H1 (cell line): Measurements from ENCODE around the gene ZBTB49. TPM values are rescaled to one million over a fixed set of nuclear protein-coding genes. Genes with fewer than 3 reads are reported as not detected.

Source experiments
- CTCF ChIA-PET: fragments of 300-600 bp; sonication (Branson Sonifier 250); formaldehyde crosslinking; loops from one replicate; lab custom pipeline; 2021; ENCODE audit not compliant: partially characterized antibody; lab: Charles Lee
- POLR2A ChIA-PET: fragments of 300-600 bp; sonication (Branson Sonifier 250); formaldehyde crosslinking; loops from one replicate; lab custom pipeline; 2021; ENCODE audit warnings: inconsistent platforms; ENCODE audit not compliant: partially characterized antibody; lab: Charles Lee
- DNase-seq, 2 experiments: peaks; one replicate each; pipeline versions ENCODE4 v3.0.0 to v3.0.0-alpha.2; 2010 to 2022; ENCODE audit warnings: low spot score in 2 of 2, low read depth in 1 of 2, mixed read lengths in 1 of 2
- FAIRE-seq: peaks from 2 replicates; lab custom pipeline; 2011; peaks lifted over from hg19 to GRCh38; lab: Jason Lieb, UNC
- H2AFZ ChIP-seq: 2 replicates; pipeline ENCODE4 v1.8.1; 2012; ENCODE audit warnings: low read length, inconsistent platforms
- H2AK5ac ChIP-seq: 2 replicates; pipeline ENCODE4 v1.6.1; 2013; ENCODE audit warnings: low read depth, low read length
- H2BK120ac ChIP-seq: replicated peaks from 2 replicates; pipeline ENCODE3; 2013; ENCODE audit warnings: low read depth, low read length, inconsistent platforms
- H2BK12ac ChIP-seq: 2 replicates; pipeline ENCODE4 v1.6.1; 2013; ENCODE audit warnings: low read depth, low read length
- H2BK15ac ChIP-seq: 2 replicates; pipeline ENCODE4 v1.6.1; 2013; ENCODE audit warnings: low read length
- H2BK20ac ChIP-seq: 2 replicates; pipeline ENCODE4 v1.6.1; 2013; ENCODE audit warnings: low read length
- H2BK5ac ChIP-seq: 2 replicates; pipeline ENCODE4 v1.6.1; 2013; ENCODE audit warnings: low read depth, low read length
- H3K14ac ChIP-seq: 2 replicates; pipeline ENCODE4 v1.6.1; 2013; ENCODE audit warnings: inconsistent platforms; ENCODE audit not compliant: insufficient read length
- H3K18ac ChIP-seq: 2 replicates; pipeline ENCODE4 v1.6.1; 2013; ENCODE audit warnings: low read length; ENCODE audit errors: extremely low read depth
- H3K23ac ChIP-seq: 2 replicates; pipeline ENCODE4 v1.6.1; 2013; ENCODE audit warnings: inconsistent platforms; ENCODE audit not compliant: insufficient read length
- H3K23me2 ChIP-seq: 2 replicates; pipeline ENCODE4 v1.6.1; 2013; ENCODE audit warnings: low read depth, low read length
- H3K27ac ChIP-seq: 2 replicates; pipeline ENCODE4 v1.6.1; 2011; ENCODE audit warnings: low read depth, low read length, inconsistent platforms
- H3K27me3 ChIP-seq, 4 experiments: replicated peaks in 1 of 4; 1 replicate in 1 of 4; 2 replicates in 3 of 4; pipeline versions ENCODE4 v1.6.1 to v1.8.1; 2011 to 2013; ENCODE audit warnings: low read length in 3 of 4, mild to moderate bottlenecking in 3 of 4, inconsistent platforms in 2 of 4, mixed read lengths in 2 of 4, moderate library complexity in 1 of 4; ENCODE audit not compliant: control insufficient read depth in 3 of 4, insufficient read depth in 3 of 4; ENCODE audit errors: extremely low read depth in 1 of 4
- H3K36me3 ChIP-seq, 4 experiments: 2 replicates each; pipeline versions ENCODE4 v1.6.1 to v1.8.1; 2011 to 2013; ENCODE audit warnings: mild to moderate bottlenecking in 4 of 4, low read length in 3 of 4, moderate library complexity in 2 of 4, control low read depth in 1 of 4, inconsistent platforms in 1 of 4; ENCODE audit not compliant: insufficient read depth in 4 of 4, control insufficient read depth in 2 of 4
- H3K4ac ChIP-seq: replicated peaks from 2 replicates; pipeline ENCODE3; 2013; ENCODE audit warnings: low read length, low read depth, mixed read lengths, inconsistent platforms; ENCODE audit not compliant: insufficient read length
- H3K4me1 ChIP-seq, 4 experiments: replicated peaks in 1 of 4; 1 replicate in 1 of 4; 2 replicates in 3 of 4; pipeline versions ENCODE4 v1.6.1 to v1.8.1; 2011 to 2013; ENCODE audit warnings: low read length in 3 of 4, inconsistent platforms in 2 of 4, mixed read lengths in 1 of 4; ENCODE audit not compliant: insufficient read depth in 4 of 4, control insufficient read depth in 3 of 4
- H3K4me2 ChIP-seq, 2 experiments: 2 replicates each; pipeline versions ENCODE4 v1.6.1 to v1.8.1; 2011 to 2013; ENCODE audit warnings: low read depth in 2 of 2, low read length in 2 of 2, control low read depth in 1 of 2, inconsistent platforms in 1 of 2, mild to moderate bottlenecking in 1 of 2; ENCODE audit not compliant: insufficient read depth in 1 of 2
- H3K4me3 ChIP-seq, 4 experiments: fragments of 200-600, 300-600 bp in 1 of 4; sonication (generic), shearing (Covaris generic), sonication (Bioruptor Twin) in 1 of 4; 2 replicates each; pipeline versions ENCODE4 v1.5.1 to v1.8.1; 2011 to 2016; ENCODE audit warnings: low read length in 4 of 4, low read depth in 3 of 4, control low read depth in 2 of 4, inconsistent platforms in 2 of 4, mild to moderate bottlenecking in 2 of 4, mixed read lengths in 1 of 4, moderate library complexity in 1 of 4; ENCODE audit not compliant: insufficient read depth in 2 of 4; ENCODE audit errors: extremely low read depth in 1 of 4
- H3K56ac ChIP-seq: replicated peaks from 2 replicates; pipeline ENCODE3; 2013; ENCODE audit warnings: low read depth, mild to moderate bottlenecking, mixed read lengths, low read length, inconsistent platforms; ENCODE audit not compliant: insufficient read length
- H3K79me1 ChIP-seq: 2 replicates; pipeline ENCODE4 v1.6.1; 2013; ENCODE audit warnings: low read depth, low read length, control low read depth
- H3K79me2 ChIP-seq, 2 experiments: 2 replicates each; pipeline versions ENCODE4 v1.6.1 to v1.8.1; 2012 to 2013; ENCODE audit warnings: low read length in 2 of 2, mild to moderate bottlenecking in 2 of 2, inconsistent platforms in 1 of 2; ENCODE audit not compliant: insufficient read depth in 2 of 2, control insufficient read depth in 1 of 2
- H3K9ac ChIP-seq, 4 experiments: replicated peaks in 1 of 4; 1 replicate in 1 of 4; 2 replicates in 3 of 4; pipeline versions ENCODE4 v1.6.1 to v1.8.1; 2011 to 2013; ENCODE audit warnings: low read depth in 3 of 4, low read length in 3 of 4, control low read depth in 2 of 4, mild to moderate bottlenecking in 2 of 4, moderate library complexity in 2 of 4, inconsistent platforms in 1 of 4; ENCODE audit errors: extremely low read depth in 1 of 4
- H3K9me3 ChIP-seq, 2 experiments: 2 replicates each; pipeline versions ENCODE4 v1.6.1 to v1.8.1; 2012 to 2013; ENCODE audit warnings: mild to moderate bottlenecking in 2 of 2, moderate library complexity in 2 of 2, control low read depth in 1 of 2, inconsistent platforms in 1 of 2, low read depth in 1 of 2, low read length in 1 of 2, mixed read lengths in 1 of 2; ENCODE audit not compliant: insufficient read depth in 2 of 2
- H4K20me1 ChIP-seq, 2 experiments: replicated peaks in 1 of 2; 2 replicates each; pipeline versions ENCODE3 to v1.8.1; 2011 to 2013; ENCODE audit warnings: inconsistent platforms in 2 of 2, low read length in 2 of 2, mild to moderate bottlenecking in 1 of 2; ENCODE audit not compliant: insufficient read depth in 2 of 2, control insufficient read depth in 1 of 2
- H4K5ac ChIP-seq: 2 replicates; pipeline ENCODE4 v1.6.1; 2013; ENCODE audit warnings: low read length, low read depth, mixed read lengths, inconsistent platforms; ENCODE audit not compliant: insufficient read length
- H4K8ac ChIP-seq: 2 replicates; pipeline ENCODE4 v1.8.0; 2013; ENCODE audit warnings: mild to moderate bottlenecking, moderate library complexity, low read length, inconsistent platforms; ENCODE audit not compliant: insufficient read depth; ENCODE audit errors: extremely low read depth
- H4K91ac ChIP-seq: replicated peaks from 2 replicates; pipeline ENCODE3; 2013; ENCODE audit warnings: low read length, mixed read lengths, inconsistent platforms; ENCODE audit not compliant: insufficient read length
- PHF8 ChIP-seq: fragments of 200-600 bp; sonication (generic); conservative IDR thresholded peaks from 2 replicates; pipeline ENCODE4 v1.7.1; 2012; ENCODE audit warnings: low read depth, mild to moderate bottlenecking, inconsistent platforms, low read length, moderate library complexity
- SIN3A ChIP-seq, 2 experiments: IDR thresholded peaks in 1 of 2; conservative IDR thresholded peaks in 1 of 2; 2 replicates each; pipeline ENCODE4 v1.6.1; 2011 to 2012; ENCODE audit warnings: low read length in 2 of 2, improper control_type of control experiment in 1 of 2, low read depth in 1 of 2, mild to moderate bottlenecking in 1 of 2
- SUZ12 ChIP-seq: fragments of 200-600 bp; sonication (generic); IDR thresholded peaks from 2 replicates; pipeline ENCODE4 v1.6.1; 2012; ENCODE audit warnings: mild to moderate bottlenecking, inconsistent platforms, low read length, moderate library complexity, mixed read lengths
- WGBS, 2 experiments: shearing (Covaris generic) in 1 of 2; methylation state at CpG; one replicate each; pipeline versions ENCODE4 v1.1.6 to v1.1.7; 2013 to 2015; ENCODE audit warnings: low lambda C conversion rate in 2 of 2, mixed read lengths in 2 of 2, inconsistent platforms in 1 of 2, low coverage in 1 of 2, missing lambda C conversion rate in 1 of 2; ENCODE audit not compliant: insufficient replicate concordance in 2 of 2, insufficient coverage in 1 of 2, insufficient read length in 1 of 2; ENCODE audit errors: extremely low coverage in 1 of 2, missing lambda C conversion rate in 1 of 2; 5-methylcytosine and 5-hydroxymethylcytosine counted together
- polyA plus RNA-seq, 7 experiments: library from polyadenylated mRNA; depleted of rRNA in 3 of 7; stranded (reverse) in 5 of 7; unstranded in 2 of 7; fragments of >200 nt in 5 of 7; fragments of 200-250 nt in 2 of 7; gene quantifications; 1 replicate in 5 of 7; 2 replicates in 1 of 7; 4 replicates in 1 of 7; pipeline versions ENCODE4 v1.2.1 to v1.2.3, GENCODE V29; 2011 to 2013; ENCODE audit warnings: missing spikeins in 2 of 7, mixed read lengths in 2 of 7
- total RNA-seq: library from RNA; stranded (reverse); fragmentation: NEBNext Ultra II Directional; extraction: Animal tissue kit (Norgen Biotek cat#: 25700); gene quantifications from 2 replicates; pipeline ENCODE4 v1.2.1, GENCODE V29; 2021

Gene ZBTB49
- total and polyA plus RNA-seq, 2 of the 8 experiments (the other 6 are each of a cell fraction or from before 2014, with no cell fraction given) = 4.2 to 6.8 TPM

GRCh38 chr4:4281787-4282186 is 8.3 kb upstream of the ZBTB49 start:
- peaks cover 20 to 69% (median 61%) of the 10 kb centered on the region in 4 experiments for H3K36me3 ChIP-seq

More at GRCh38 chr4:4281787-4282186, 8.3 kb upstream of the ZBTB49 start:
- CTCF ChIA-PET = no interaction called here
- no peak for DNase-seq
- Histone ChIP-seq H2BK20ac (no peak overlapping the region), H4K20me1 (peaks cover 0 to 10% of the 10 kb centered on the region in 2 experiments), H3K27ac (no peak overlapping the region), H2AK5ac (no peak overlapping the region), H3K9ac (no peak overlapping the region), H3K14ac (no peak overlapping the region), H3K18ac (no peak overlapping the region), H3K79me1 (peaks cover 4% of the 10 kb centered on the region), H2BK15ac (no peak overlapping the region), H2BK12ac (no peak overlapping the region), H3K56ac (no peak overlapping the region), H4K8ac (no peak overlapping the region), H3K27me3 (no peaks in the 10 kb centered on the region), H3K4me2 (no peak overlapping the region), H3K9me3 (no peaks in the 10 kb centered on the region)
- POLR2A ChIA-PET = no interaction called here
- 78 to 100% methylated on average over 1 to 6 of the region's 6 CpGs for WGBS, 2 experiments
- TF ChIP-seq SUZ12 = no peak
- no peak for TF ChIP-seq SIN3A (conservative IDR thresholded peaks at IDR 0.05 in 1 of 2, IDR thresholded peaks at IDR 0.05 in 1 of 2; ENCODE audit: low read depth in 1 of 2, low read length in 2 of 2)
- TF ChIP-seq PHF8 = no peak
- TF ChIP-seq, all 59 proteins: peak for 0
- no peak overlapping the region for H2BK120ac ChIP-seq
- no peaks in the 10 kb centered on the region for H3K4me1 ChIP-seq
- H4K91ac ChIP-seq = no peak overlapping the region
- no peak overlapping the region for H3K4ac ChIP-seq
- no peak overlapping the region for H2BK5ac ChIP-seq
- FAIRE-seq = no peak
- no peaks in the 10 kb centered on the region for H3K23me2 ChIP-seq
- H3K79me2 ChIP-seq = 0 out of 4 replicates have a peak, but pooled peaks cover 0 to 11% of the 10 kb centered on the region in 2 experiments
- H4K5ac ChIP-seq = no peak overlapping the region
- H3K4me3 ChIP-seq = no peak overlapping the region
- H3K23ac ChIP-seq = no peak overlapping the region
- H2AFZ ChIP-seq = no peak overlapping the region
